ENCODE data around the gene NT5DC4. TPM values are rescaled to one million over a fixed set of nuclear protein-coding genes. Genes with fewer than 3 reads are reported as not detected.

The NT5DC4 gene
- total and polyA plus RNA-seq, 2 of the 4 experiments (the other 2 are of a cell fraction): not detected

DNA sequence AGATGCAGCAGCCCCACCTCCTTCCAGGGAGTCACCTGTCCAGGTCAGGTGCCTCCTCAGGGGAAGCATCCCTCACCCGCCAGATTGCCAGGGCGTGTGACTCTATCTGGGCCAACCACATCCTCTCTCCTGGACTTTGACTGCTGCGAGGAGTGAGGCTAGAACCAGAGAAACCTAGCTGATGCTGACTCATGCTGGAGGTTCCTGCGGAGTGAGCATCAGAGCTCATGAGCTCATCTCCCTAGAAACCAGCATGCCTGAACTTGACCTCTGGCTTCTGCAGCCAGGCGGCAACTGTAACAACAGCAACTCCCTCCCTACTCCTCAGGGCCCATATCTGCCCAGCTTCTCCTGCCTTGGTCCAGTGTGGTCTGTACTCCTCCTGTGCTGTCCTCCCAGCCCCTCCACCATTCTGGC lies 28.3 kb upstream of the NT5DC4 start:
- in situ Hi-C loops (cut with MboI; ENCODE audit: low sequenced_read_pairs) (no loop called here), intact Hi-C loops (cut with micrococcal nuclease) (no loop called here), dilution Hi-C loops (cut with HindIII; ENCODE audit: low sequenced_read_pairs, unreplicated experiment) (no loop called here)
- peak; percentile 98 for DNase-seq
- Histone ChIP-seq H2AK5ac (ENCODE audit: low read depth, low read length) (peak overlapping the region; percentile 90), H3K4me2 (ENCODE audit: low read depth, low read length) (peak overlapping the region; percentile 15; the same call in 1 of the 2 replicates), H2AFZ (replicated peaks; ENCODE audit: low read length, poor library complexity) (peak overlapping the region; percentile 87), H2BK15ac (ENCODE audit: low read depth, low read length) (peak overlapping the region; percentile 82; the same call in 2 of the 3 replicates), H3K4me1 (ENCODE audit: control insufficient read depth, insufficient read depth, low read length) (peaks cover 12% of the 10 kb centered on the region), H4K91ac (ENCODE audit: insufficient read depth, low read depth, low read length) (peak overlapping the region; percentile 85), H3K56ac (ENCODE audit: extremely low read depth, insufficient read depth, low read length) (no peak overlapping the region), H3K27me3 (ENCODE audit: control insufficient read depth, insufficient read depth, low read length) (no peaks in the 10 kb centered on the region), H2BK120ac (ENCODE audit: low read depth, low read length) (peak overlapping the region; percentile 93), H3K36me3 (ENCODE audit: control insufficient read depth, insufficient read depth, low read length) (no peaks in the 10 kb centered on the region), H3K4ac (ENCODE audit: low read depth, low read length) (peak overlapping the region; percentile 93), H3K14ac (replicated peaks; ENCODE audit: low read depth, low read length) (peak overlapping the region; percentile 87), H3K9ac (ENCODE audit: low read depth, low read length) (peak overlapping the region; percentile 3; the same call in 1 of the 2 replicates), H2AK9ac (replicated peaks; ENCODE audit: low read depth, low read length, poor library complexity) (peak overlapping the region; percentile 90), H3K18ac (ENCODE audit: low read depth, low read length) (peak overlapping the region; percentile 84), H2BK5ac (ENCODE audit: low read depth, low read length, poor library complexity, severe bottlenecking) (peak overlapping the region; percentile 85), H3K4me3 (ENCODE audit: insufficient read depth, low read depth, low read length) (no peak overlapping the region), H3K23ac (ENCODE audit: low read depth, low read length) (peak overlapping the region; percentile 75), H4K20me1 (ENCODE audit: insufficient read depth, low read length) (no peaks in the 10 kb centered on the region), H2BK20ac (ENCODE audit: low read depth, low read length) (peak overlapping the region; percentile 95), H3K9me3 (ENCODE audit: control insufficient read depth, insufficient read depth, low read length) (no peaks in the 10 kb centered on the region), H3K27ac (ENCODE audit: insufficient read depth, low read length) (peak overlapping the region; percentile 73), H4K8ac (ENCODE audit: low read depth in 2 of 2, low read length in 2 of 2) (peak overlapping the region; percentile 23 to 85; a peak in 3 of 4 replicates), H4K5ac (ENCODE audit: low read depth, low read length) (peak overlapping the region; percentile 76), H3K9me1 (ENCODE audit: insufficient read depth, low read length) (peaks cover 23% of the 10 kb centered on the region), H3K79me1 (ENCODE audit: low read depth in 1 of 2, low read length in 2 of 2) (0 out of 4 replicates have a peak, but pooled peaks cover 0 to 5% of the 10 kb centered on the region in 2 experiments)
- WGBS, 2 experiments (ENCODE audit: extremely low coverage in 2 of 2, insufficient read length in 1 of 2): 0% methylated on average over 2 of the region's 5 CpGs; no CpG with 5 or more reads in 1 of the 2 experiments
- POLR2A ChIA-PET (ENCODE audit: unreplicated experiment): interaction anchor here (0.5 to 0.6 kb wide), 2 partner anchors 33 to 39 kb away, joined by 3 to 6 read pairs; no protein-coding TSS in a partner anchor
- peak; percentile 97 for ATAC-seq (ENCODE audit: low read depth)
- BruUV-seq (replicated peaks): no TSS peak
- CTCF ChIA-PET: interaction anchor here (0.8 to 1.1 kb wide), 3 partner anchors 15 to 68 kb away, joined by 3 read pairs; no protein-coding TSS in a partner anchor
- TF ChIP-seq, protein P1, sequence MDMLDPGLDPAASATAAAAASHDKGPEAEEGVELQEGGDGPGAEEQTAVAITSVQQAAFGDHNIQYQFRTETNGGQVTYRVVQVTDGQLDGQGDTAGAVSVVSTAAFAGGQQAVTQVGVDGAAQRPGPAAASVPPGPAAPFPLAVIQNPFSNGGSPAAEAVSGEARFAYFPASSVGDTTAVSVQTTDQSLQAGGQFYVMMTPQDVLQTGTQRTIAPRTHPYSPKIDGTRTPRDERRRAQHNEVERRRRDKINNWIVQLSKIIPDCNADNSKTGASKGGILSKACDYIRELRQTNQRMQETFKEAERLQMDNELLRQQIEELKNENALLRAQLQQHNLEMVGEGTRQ (IDR thresholded peaks at IDR 0.05; ENCODE audit: low read depth, low read length): peak; percentile 87
- peak; percentile 78 for TF ChIP-seq FOS (IDR thresholded peaks at IDR 0.05; ENCODE audit: low read depth, low read length)
- peak; percentile 53; the same call in 1 of the 2 replicates for TF ChIP-seq MXI1 (IDR thresholded peaks at IDR 0.05; ENCODE audit: borderline replicate concordance, low read depth, low read length)
- peak; percentile 78 for TF ChIP-seq MAFK (IDR thresholded peaks at IDR 0.05; ENCODE audit: low read depth, low read length)
- peak; percentile 45; the same call in 1 of the 2 replicates for TF ChIP-seq BHLHE40 (IDR thresholded peaks at IDR 0.05; ENCODE audit: low read depth, low read length)
- no peak for TF ChIP-seq SMC3 (IDR thresholded peaks at IDR 0.05; ENCODE audit: low read depth, low read length)
- no peak for TF ChIP-seq CHD1 (IDR thresholded peaks at IDR 0.05; ENCODE audit: low read depth, low read length)
- peak; percentile 86 for TF ChIP-seq RCOR1 (IDR thresholded peaks at IDR 0.05; ENCODE audit: insufficient replicate concordance, low read length)
- TF ChIP-seq, protein P2, sequence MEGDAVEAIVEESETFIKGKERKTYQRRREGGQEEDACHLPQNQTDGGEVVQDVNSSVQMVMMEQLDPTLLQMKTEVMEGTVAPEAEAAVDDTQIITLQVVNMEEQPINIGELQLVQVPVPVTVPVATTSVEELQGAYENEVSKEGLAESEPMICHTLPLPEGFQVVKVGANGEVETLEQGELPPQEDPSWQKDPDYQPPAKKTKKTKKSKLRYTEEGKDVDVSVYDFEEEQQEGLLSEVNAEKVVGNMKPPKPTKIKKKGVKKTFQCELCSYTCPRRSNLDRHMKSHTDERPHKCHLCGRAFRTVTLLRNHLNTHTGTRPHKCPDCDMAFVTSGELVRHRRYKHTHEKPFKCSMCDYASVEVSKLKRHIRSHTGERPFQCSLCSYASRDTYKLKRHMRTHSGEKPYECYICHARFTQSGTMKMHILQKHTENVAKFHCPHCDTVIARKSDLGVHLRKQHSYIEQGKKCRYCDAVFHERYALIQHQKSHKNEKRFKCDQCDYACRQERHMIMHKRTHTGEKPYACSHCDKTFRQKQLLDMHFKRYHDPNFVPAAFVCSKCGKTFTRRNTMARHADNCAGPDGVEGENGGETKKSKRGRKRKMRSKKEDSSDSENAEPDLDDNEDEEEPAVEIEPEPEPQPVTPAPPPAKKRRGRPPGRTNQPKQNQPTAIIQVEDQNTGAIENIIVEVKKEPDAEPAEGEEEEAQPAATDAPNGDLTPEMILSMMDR (conservative IDR thresholded peaks at IDR 0.05; ENCODE audit: low read depth, low read length): no peak
- TF ChIP-seq NFE2L2 (IDR thresholded peaks at IDR 0.05; ENCODE audit: low read depth, low read length): peak; percentile 93
- TF ChIP-seq CEBPB (IDR thresholded peaks at IDR 0.05; ENCODE audit: low read depth, low read length): 0 out of 2 replicates have a peak, but pooled peaks have one; percentile 8
- TF ChIP-seq, protein P3, sequence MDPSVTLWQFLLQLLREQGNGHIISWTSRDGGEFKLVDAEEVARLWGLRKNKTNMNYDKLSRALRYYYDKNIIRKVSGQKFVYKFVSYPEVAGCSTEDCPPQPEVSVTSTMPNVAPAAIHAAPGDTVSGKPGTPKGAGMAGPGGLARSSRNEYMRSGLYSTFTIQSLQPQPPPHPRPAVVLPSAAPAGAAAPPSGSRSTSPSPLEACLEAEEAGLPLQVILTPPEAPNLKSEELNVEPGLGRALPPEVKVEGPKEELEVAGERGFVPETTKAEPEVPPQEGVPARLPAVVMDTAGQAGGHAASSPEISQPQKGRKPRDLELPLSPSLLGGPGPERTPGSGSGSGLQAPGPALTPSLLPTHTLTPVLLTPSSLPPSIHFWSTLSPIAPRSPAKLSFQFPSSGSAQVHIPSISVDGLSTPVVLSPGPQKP (IDR thresholded peaks at IDR 0.05; ENCODE audit: borderline replicate concordance, low read depth, low read length): no peak
- TF ChIP-seq RAD21 (IDR thresholded peaks at IDR 0.05; ENCODE audit: low read length): no peak
- TF ChIP-seq POLR2A (IDR thresholded peaks at IDR 0.05; ENCODE audit: low read depth, low read length): no peak; the same call in 1 of the 2 replicates
- 0 out of 2 replicates have a peak, but pooled peaks have one; percentile 24 for TF ChIP-seq RFX5 (IDR thresholded peaks at IDR 0.05; ENCODE audit: low read depth, low read length)

All from IMR-90 (cell line).